SU-DHL-6 (cell line): ENCODE data around the gene PITPNM2.

Experiments used
- H2AFZ ChIP-seq: fragments of 200-600 bp; sonication (generic); 2 replicates; pipeline ENCODE4 v1.6.1; 2014; ENCODE audit warnings: low read depth, mild to moderate bottlenecking, moderate library complexity, mixed read lengths, antibody characterized with exemption, low read length; ENCODE audit not compliant: severe bottlenecking
- H3F3A ChIP-seq: fragments of 200-600 bp; shearing (Covaris generic); 2 replicates; pipeline ENCODE4 v1.6.0; 2016; ENCODE audit warnings: antibody characterized with exemption, mild to moderate bottlenecking; ENCODE audit not compliant: insufficient read depth
- H3K27ac ChIP-seq: fragments of 200-600 bp; sonication (generic); 2 replicates; pipeline ENCODE4 v1.5.1; 2016; ENCODE audit warnings: low read depth, mild to moderate bottlenecking, low read length, moderate library complexity, mixed read lengths
- H3K27me3 ChIP-seq: fragments of 200-600 bp; sonication (generic), shearing (Covaris generic); 2 replicates; pipeline ENCODE4 v1.6.0; 2014; ENCODE audit warnings: mild to moderate bottlenecking, low read length
- H3K36me3 ChIP-seq: fragments of 200-600 bp; sonication (generic); 2 replicates; pipeline ENCODE4 v1.6.1; 2014; ENCODE audit warnings: mild to moderate bottlenecking, low read length, mixed read lengths
- H3K4me2 ChIP-seq: fragments of 300-600, 200-600 bp; shearing (Covaris generic), sonication (generic); 2 replicates; pipeline ENCODE4 v1.6.0; 2014; ENCODE audit warnings: low read length, low read depth, mild to moderate bottlenecking; ENCODE audit not compliant: poor library complexity, severe bottlenecking
- H3K4me3 ChIP-seq: fragments of 200-600 bp; sonication (generic); 2 replicates; pipeline ENCODE4 v1.5.1; 2014; ENCODE audit warnings: antibody characterized with exemption, low read length, mild to moderate bottlenecking, mixed read lengths; ENCODE audit not compliant: insufficient read depth, poor library complexity, severe bottlenecking
- H3K79me2 ChIP-seq: fragments of 200-600 bp; sonication (generic); 2 replicates; pipeline ENCODE4 v1.6.1; 2014; ENCODE audit warnings: mild to moderate bottlenecking, low read length, moderate library complexity; ENCODE audit not compliant: insufficient read depth
- H3K9ac ChIP-seq: fragments of 200-600 bp; sonication (generic); 2 replicates; pipeline ENCODE4 v1.7.0; 2014; ENCODE audit warnings: mild to moderate bottlenecking, low read length
- H3K9me2 ChIP-seq: fragments of 200-600 bp; sonication (generic); replicated peaks from 2 replicates; pipeline ENCODE4 v1.6.1; 2014; ENCODE audit warnings: low read length; ENCODE audit not compliant: insufficient read depth
- H3K9me3 ChIP-seq: fragments of 200-600 bp; sonication (generic); 2 replicates; pipeline ENCODE4 v1.6.1; 2014; ENCODE audit warnings: low read length, mixed read lengths; ENCODE audit not compliant: insufficient read depth
- H4K20me1 ChIP-seq: fragments of 200-600 bp; sonication (generic); 2 replicates; pipeline ENCODE4 v1.6.1; 2014; ENCODE audit warnings: low read depth, mild to moderate bottlenecking, antibody characterized with exemption, low read length, moderate library complexity, mixed read lengths
- EZH2phosphoT487 ChIP-seq: fragments of 200-600 bp; sonication (generic), shearing (Covaris generic); conservative IDR thresholded peaks from 2 replicates; pipeline ENCODE4 v1.6.1; 2018; ENCODE audit warnings: mild to moderate bottlenecking, antibody characterized with exemption, low read length, moderate library complexity, mixed read lengths
- TF ChIP-seq, protein P1 (sequence below): fragments of 200-600 bp; sonication (generic); IDR thresholded peaks from one replicate; pipeline ENCODE4 v1.5.1; 2017; ENCODE audit warnings: antibody characterized with exemption, mild to moderate bottlenecking, low read length, moderate library complexity; ENCODE audit not compliant: insufficient read depth, poor library complexity, severe bottlenecking

Gene PITPNM2

DNA sequence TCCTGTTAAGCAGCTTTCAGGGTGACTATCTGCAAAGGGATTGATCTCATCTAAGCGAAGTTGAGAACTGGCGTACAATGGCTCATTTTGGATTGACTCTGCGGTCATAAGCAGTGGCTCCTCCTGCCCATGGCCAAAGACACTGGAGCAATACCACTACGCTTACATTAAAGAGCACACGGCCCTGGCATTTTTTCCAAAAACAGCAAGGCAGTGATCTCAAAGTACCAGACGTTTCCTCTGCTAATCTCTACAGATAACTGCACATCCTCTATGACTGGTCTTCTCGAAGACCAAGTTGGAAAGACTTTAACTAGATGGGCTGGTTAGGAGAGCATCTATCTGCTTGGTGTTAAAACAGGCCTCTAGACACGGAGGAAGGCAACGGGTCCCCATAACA lies 2.7 kb downstream of the PITPNM2 start:
- 0 out of 2 replicates have a peak, but pooled peaks cover 11% of the 10 kb centered on the region for H3F3A ChIP-seq
- TF ChIP-seq, protein P1, sequence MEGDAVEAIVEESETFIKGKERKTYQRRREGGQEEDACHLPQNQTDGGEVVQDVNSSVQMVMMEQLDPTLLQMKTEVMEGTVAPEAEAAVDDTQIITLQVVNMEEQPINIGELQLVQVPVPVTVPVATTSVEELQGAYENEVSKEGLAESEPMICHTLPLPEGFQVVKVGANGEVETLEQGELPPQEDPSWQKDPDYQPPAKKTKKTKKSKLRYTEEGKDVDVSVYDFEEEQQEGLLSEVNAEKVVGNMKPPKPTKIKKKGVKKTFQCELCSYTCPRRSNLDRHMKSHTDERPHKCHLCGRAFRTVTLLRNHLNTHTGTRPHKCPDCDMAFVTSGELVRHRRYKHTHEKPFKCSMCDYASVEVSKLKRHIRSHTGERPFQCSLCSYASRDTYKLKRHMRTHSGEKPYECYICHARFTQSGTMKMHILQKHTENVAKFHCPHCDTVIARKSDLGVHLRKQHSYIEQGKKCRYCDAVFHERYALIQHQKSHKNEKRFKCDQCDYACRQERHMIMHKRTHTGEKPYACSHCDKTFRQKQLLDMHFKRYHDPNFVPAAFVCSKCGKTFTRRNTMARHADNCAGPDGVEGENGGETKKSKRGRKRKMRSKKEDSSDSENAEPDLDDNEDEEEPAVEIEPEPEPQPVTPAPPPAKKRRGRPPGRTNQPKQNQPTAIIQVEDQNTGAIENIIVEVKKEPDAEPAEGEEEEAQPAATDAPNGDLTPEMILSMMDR = no peak
- no peak for TF ChIP-seq EZH2phosphoT487
- H3K36me3 ChIP-seq = no peaks in the 10 kb centered on the region
- H3K9me2 ChIP-seq = no peaks in the 10 kb centered on the region
- H3K4me2 ChIP-seq = no peak overlapping the region
- no peak overlapping the region for H3K9ac ChIP-seq
- no peak overlapping the region for H2AFZ ChIP-seq
- H3K79me2 ChIP-seq = no peaks in the 10 kb centered on the region
- H3K27ac ChIP-seq = no peak overlapping the region
- no peak overlapping the region for H3K4me3 ChIP-seq
- no peaks in the 10 kb centered on the region for H4K20me1 ChIP-seq
- H3K9me3 ChIP-seq = no peaks in the 10 kb centered on the region
- H3K27me3 ChIP-seq = no peaks in the 10 kb centered on the region

DNA sequence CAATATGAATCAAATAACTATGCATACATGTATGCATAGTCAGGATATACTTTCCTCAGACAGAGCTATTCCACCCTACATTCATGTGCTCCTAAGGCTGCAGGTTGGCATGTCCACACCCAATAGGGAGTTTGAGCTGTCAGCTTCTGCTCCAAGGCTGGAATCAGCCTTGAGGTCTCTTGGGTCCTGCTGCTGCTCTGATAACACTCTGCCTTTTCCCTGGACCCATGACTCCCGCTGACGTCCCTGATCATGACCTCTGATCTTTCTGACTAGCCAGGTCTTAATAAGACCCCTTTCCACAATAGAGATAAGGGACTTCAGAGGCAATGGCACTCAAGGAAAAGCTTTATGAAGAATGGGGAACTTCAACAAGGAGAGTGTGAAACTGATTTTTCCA lies 5.7 kb downstream of the PITPNM2 start:
- no peak overlapping the region for H3K9ac ChIP-seq
- no peaks in the 10 kb centered on the region for H3K36me3 ChIP-seq
- no peak overlapping the region for H2AFZ ChIP-seq
- H3K4me2 ChIP-seq = no peak overlapping the region
- H3K9me2 ChIP-seq = no peaks in the 10 kb centered on the region
- TF ChIP-seq EZH2phosphoT487 = no peak
- no peak overlapping the region for H3K4me3 ChIP-seq
- no peaks in the 10 kb centered on the region for H3K79me2 ChIP-seq
- no peaks in the 10 kb centered on the region for H3K27me3 ChIP-seq
- no peak overlapping the region for H3K27ac ChIP-seq
- no peaks in the 10 kb centered on the region for H4K20me1 ChIP-seq
- no peaks in the 10 kb centered on the region for H3F3A ChIP-seq
- H3K9me3 ChIP-seq = no peaks in the 10 kb centered on the region

- H2AFZ ChIP-seq = no peak overlapping the region
- no peaks in the 10 kb centered on the region for H4K20me1 ChIP-seq
- H3K9ac ChIP-seq = no peak overlapping the region
- no peak overlapping the region for H3K4me2 ChIP-seq
- no peaks in the 10 kb centered on the region for H3K36me3 ChIP-seq
- H3K9me3 ChIP-seq = no peaks in the 10 kb centered on the region
- H3K27me3 ChIP-seq = no peaks in the 10 kb centered on the region
- no peaks in the 10 kb centered on the region for H3K9me2 ChIP-seq
- H3K79me2 ChIP-seq = no peaks in the 10 kb centered on the region
- H3F3A ChIP-seq = no peaks in the 10 kb centered on the region
- TF ChIP-seq, protein P1 = no peak
- no peak for TF ChIP-seq EZH2phosphoT487
- no peak overlapping the region for H3K4me3 ChIP-seq
- no peak overlapping the region for H3K27ac ChIP-seq
Measured at GRCh38 chr12:123143736-123144461, 7.0 kb downstream of the PITPNM2 start.

GRCh38 chr12:123142921-123143735 lies 7.8 kb downstream of the PITPNM2 start:
- no peak overlapping the region for H2AFZ ChIP-seq
- TF ChIP-seq EZH2phosphoT487 = no peak
- TF ChIP-seq, protein P1 = no peak
- H4K20me1 ChIP-seq = no peaks in the 10 kb centered on the region
- no peak overlapping the region for H3K4me3 ChIP-seq
- no peaks in the 10 kb centered on the region for H3K27me3 ChIP-seq
- H3K9me2 ChIP-seq = no peaks in the 10 kb centered on the region
- no peaks in the 10 kb centered on the region for H3K36me3 ChIP-seq
- no peak overlapping the region for H3K9ac ChIP-seq
- H3K79me2 ChIP-seq = no peaks in the 10 kb centered on the region
- H3K9me3 ChIP-seq = no peaks in the 10 kb centered on the region
- no peak overlapping the region for H3K27ac ChIP-seq
- no peaks in the 10 kb centered on the region for H3F3A ChIP-seq
- no peak overlapping the region for H3K4me2 ChIP-seq
